ENCODE results near the gene EFCAB10.

GRCh38 chr7:105530126-105530525 is 51.2 kb downstream of the EFCAB10 start:
- no peak for TF ChIP-seq POLR2A (IDR thresholded peaks at IDR 0.05)
- no peak for TF ChIP-seq CTCF (IDR thresholded peaks at IDR 0.05)
